HL-60/S4 (cell line): ENCODE data around the gene MCM3.

Source experiments
- in situ Hi-C: fragments of 300-500 bp; cut with MboI; formaldehyde crosslinking; loops from 2 replicates; pipeline ENCODE4 v1.14.3; 2022; ENCODE audit warnings: low sequenced_read_pairs

Gene MCM3

GRCh38 chr6:52304983-52305390 is 20.4 kb upstream of the MCM3 start:
- in situ Hi-C loops: no loop called here

GRCh38 chr6:52303178-52303577 is 18.6 kb upstream of the MCM3 start:
- in situ Hi-C loops: no loop called here

DNA sequence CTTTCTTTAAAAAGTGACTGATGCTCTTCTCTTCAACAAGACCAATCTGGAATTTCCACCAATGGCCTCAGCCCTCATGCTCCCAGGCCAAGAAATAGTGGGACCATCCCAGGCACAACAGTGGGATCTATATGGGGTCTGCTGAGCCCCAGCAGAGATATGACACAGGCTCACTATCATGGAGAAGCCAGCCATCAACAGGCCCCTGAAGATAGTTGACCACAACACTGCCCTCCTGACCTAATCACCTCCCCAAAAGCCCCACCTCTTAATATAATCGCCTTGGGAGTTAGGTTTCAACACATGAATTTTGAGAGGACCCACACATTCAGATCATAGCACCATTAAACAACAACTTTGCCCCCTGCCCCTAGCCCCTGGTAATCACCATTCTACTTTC is 16.8 kb upstream of the MCM3 start:
- in situ Hi-C loops: no loop called here

GRCh38 chr6:52300489-52300931 is 16.0 kb upstream of the MCM3 start:
- in situ Hi-C loops: no loop called here

- in situ Hi-C loops: no loop called here
These were observed 15.1 kb upstream of the MCM3 start for GRCh38 chr6:52299653-52300052.

GRCh38 chr6:52297433-52297832 is 12.9 kb upstream of the MCM3 start:
- in situ Hi-C loops: no loop called here

- in situ Hi-C loops: no loop called here
These were observed 8.5 kb upstream of the MCM3 start for GRCh38 chr6:52293067-52293466.

GRCh38 chr6:52288841-52289240 is 4.3 kb upstream of the MCM3 start:
- in situ Hi-C loops: loop anchor here (5.0 kb wide), 1 partner anchor 108 kb away; no protein-coding TSS in a partner anchor

DNA sequence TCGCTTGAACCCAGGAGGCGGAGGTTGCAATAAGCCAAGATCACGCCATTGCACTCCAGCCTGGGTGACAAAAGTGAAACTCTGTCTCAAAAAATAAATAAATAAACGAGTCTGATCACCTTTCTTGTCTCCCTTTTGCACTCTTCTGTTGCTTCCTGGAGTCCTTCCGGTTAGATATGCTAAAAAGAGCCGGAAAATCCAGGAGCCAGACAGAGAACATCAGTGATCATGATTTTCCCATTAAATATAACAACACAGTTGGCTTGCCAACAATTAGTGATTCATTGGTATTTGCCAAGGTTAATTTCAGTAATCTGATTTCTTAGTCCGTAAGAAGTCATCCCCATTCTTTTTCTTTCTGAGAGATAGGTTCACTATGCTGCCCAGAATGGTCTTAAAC is 3.7 kb upstream of the MCM3 start:
- in situ Hi-C loops: loop anchor here (5.0 kb wide), 1 partner anchor 109 kb away; no protein-coding TSS in a partner anchor

- in situ Hi-C loops: loop anchor here (5.0 kb wide), 1 partner anchor 110 kb away; no protein-coding TSS in a partner anchor
These were observed 2.4 kb upstream of the MCM3 start for GRCh38 chr6:52286798-52287432.

GRCh38 chr6:52285177-52286068 is 881 bp upstream of the MCM3 start:
- in situ Hi-C loops: loop anchor here (5.0 kb wide), 1 partner anchor 112 kb away; no protein-coding TSS in a partner anchor

GRCh38 chr6:52284131-52284459 is 447 bp downstream of the MCM3 start:
- in situ Hi-C loops: no loop called here

DNA sequence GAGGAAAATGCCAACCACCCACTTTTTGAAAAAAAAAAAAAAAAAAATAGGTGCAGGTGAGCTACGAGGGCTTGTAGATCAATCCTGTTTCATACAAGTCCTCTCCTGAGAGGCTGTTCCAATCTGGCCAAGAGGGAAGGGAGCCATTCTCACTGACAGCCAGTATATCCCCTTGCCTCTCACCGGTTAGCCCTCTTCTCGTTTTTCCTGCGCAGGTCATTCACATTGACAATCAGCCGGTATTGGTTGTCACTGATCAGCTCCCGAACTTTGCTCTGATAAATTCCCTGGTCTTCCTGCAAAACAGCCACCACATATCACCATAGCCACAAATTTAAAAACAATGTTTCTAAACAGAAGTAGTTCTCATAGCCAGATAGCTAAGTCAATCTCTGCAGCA is 1.4 kb downstream of the MCM3 start:
- in situ Hi-C loops: no loop called here

DNA sequence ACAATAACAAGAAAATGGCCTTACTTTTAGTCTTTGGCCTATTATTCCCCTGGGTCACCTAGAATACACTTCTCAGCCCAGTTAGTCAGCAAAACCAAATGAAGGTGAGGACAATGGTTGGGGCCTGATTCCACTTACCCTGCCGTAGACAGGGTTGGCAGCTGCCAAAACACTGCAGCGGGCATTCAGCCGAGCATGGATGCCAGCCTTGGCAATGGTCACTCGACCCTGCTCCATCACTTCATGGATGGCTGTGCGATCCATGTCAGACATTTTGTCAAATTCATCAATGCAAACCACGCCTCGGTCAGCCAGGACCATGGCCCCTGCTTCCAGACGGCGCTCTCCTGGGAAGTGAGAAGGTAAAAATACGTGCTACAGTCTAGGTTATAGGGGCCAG is 8.4 kb downstream of the MCM3 start:
- in situ Hi-C loops: no loop called here

DNA sequence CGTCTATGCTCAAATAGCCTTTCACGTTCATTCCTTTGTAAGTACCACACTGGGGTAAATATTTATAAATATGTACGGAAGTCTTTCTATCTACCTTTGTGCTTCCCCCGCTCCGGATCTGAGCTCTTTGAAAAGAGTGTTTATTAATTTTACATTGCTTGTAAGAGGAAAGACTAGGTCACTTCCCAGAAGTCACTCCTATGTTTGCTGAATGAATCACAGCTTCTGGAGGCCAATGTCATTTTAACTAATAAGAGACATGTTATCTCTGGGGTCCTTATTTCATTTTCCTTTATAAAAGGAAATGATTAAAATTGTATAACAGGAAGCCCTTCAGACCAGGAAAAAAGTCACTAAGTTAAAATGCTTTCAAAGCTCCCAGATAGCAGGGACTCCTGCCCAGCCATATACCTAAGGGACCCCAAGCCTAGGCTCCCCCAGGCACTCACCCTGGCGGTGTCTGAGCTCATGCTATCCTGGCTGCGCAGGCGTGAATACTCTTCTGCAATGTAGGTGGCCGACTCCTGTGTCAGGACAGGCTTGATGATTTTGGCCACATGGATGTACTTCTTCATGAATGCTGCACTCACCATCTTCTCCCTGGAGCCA is 12.6 kb downstream of the MCM3 start:
- in situ Hi-C loops: loop anchor here (25.0 kb wide), 1 partner anchor 390 kb away; the partner anchor contains the start of gene TMEM14A

- in situ Hi-C loops: loop anchor here (25.0 kb wide), 1 partner anchor 398 kb away; the partner anchor contains the start of gene TMEM14A
These were observed 20.6 kb downstream of the MCM3 start for GRCh38 chr6:52263709-52264540.

- in situ Hi-C loops: loop anchor here (25.0 kb wide), 1 partner anchor 400 kb away; the partner anchor contains the start of gene TMEM14A
These were observed 21.8 kb downstream of the MCM3 start for GRCh38 chr6:52262620-52263344.

GRCh38 chr6:52261229-52261628 is 23.3 kb downstream of the MCM3 start:
- in situ Hi-C loops: loop anchor here (25.0 kb wide), 1 partner anchor 401 kb away; the partner anchor contains the start of gene TMEM14A

- in situ Hi-C loops: loop anchor here (25.0 kb wide), 1 partner anchor 402 kb away; the partner anchor contains the start of gene TMEM14A
These were observed 23.9 kb downstream of the MCM3 start for GRCh38 chr6:52260634-52261033.

GRCh38 chr6:52255434-52255833 is 29.1 kb downstream of the MCM3 start:
- in situ Hi-C loops: loop anchor here (25.0 kb wide), 1 partner anchor 407 kb away; the partner anchor contains the start of gene TMEM14A
